Measurements from ENCODE around the gene FNDC11. TPM values are rescaled to one million over a fixed set of nuclear protein-coding genes. Genes with fewer than 3 reads are reported as not detected.

FNDC11 gene
- total RNA-seq, 1 donor, result 0.84 TPM

GRCh38 chr20:63533388-63533787 lies 20.6 kb upstream of the FNDC11 start:
- H3K27me3 ChIP-seq (ENCODE audit: insufficient read depth, low read length), result no peaks in the 10 kb centered on the region
- peaks cover 22% of the 10 kb centered on the region for H3K4me1 ChIP-seq (ENCODE audit: insufficient read depth, low read length)
- no peak overlapping the region for H3K4me3 ChIP-seq (ENCODE audit: low read length)

GRCh38 chr20:63533871-63534393 lies 20.0 kb upstream of the FNDC11 start:
- no peak overlapping the region for H3K4me3 ChIP-seq (ENCODE audit: low read length)
- H3K4me1 ChIP-seq (ENCODE audit: insufficient read depth, low read length), result peaks cover 23% of the 10 kb centered on the region
- no peaks in the 10 kb centered on the region for H3K9me3 ChIP-seq (ENCODE audit: low read depth, low read length)
- H3K27me3 ChIP-seq (ENCODE audit: insufficient read depth, low read length), result no peaks in the 10 kb centered on the region

More at GRCh38 chr20:63533388-63533787, 20.6 kb upstream of the FNDC11 start:
- no peaks in the 10 kb centered on the region for H3K9me3 ChIP-seq (ENCODE audit: low read depth, low read length)

- Histone ChIP-seq H3K4me1 (ENCODE audit: insufficient read depth, low read length) (peaks cover 23% of the 10 kb centered on the region), H3K9me3 (ENCODE audit: low read depth, low read length) (no peaks in the 10 kb centered on the region), H3K4me3 (ENCODE audit: low read length) (no peak overlapping the region), H3K27me3 (ENCODE audit: insufficient read depth, low read length) (no peaks in the 10 kb centered on the region)
These were observed 19.5 kb upstream of the FNDC11 start for GRCh38 chr20:63534427-63534830.

- Histone ChIP-seq H3K4me3 (ENCODE audit: low read length) (no peak overlapping the region), H3K9me3 (ENCODE audit: low read depth, low read length) (no peaks in the 10 kb centered on the region), H3K27me3 (ENCODE audit: insufficient read depth, low read length) (no peaks in the 10 kb centered on the region), H3K4me1 (ENCODE audit: insufficient read depth, low read length) (peaks cover 23% of the 10 kb centered on the region)
These were observed 18.9 kb upstream of the FNDC11 start for GRCh38 chr20:63534831-63535651.

GRCh38 chr20:63536241-63536977 lies 17.6 kb upstream of the FNDC11 start:
- Histone ChIP-seq H3K27me3 (ENCODE audit: insufficient read depth, low read length) (no peaks in the 10 kb centered on the region), H3K9me3 (ENCODE audit: low read depth, low read length) (no peaks in the 10 kb centered on the region), H3K4me3 (ENCODE audit: low read length) (no peak overlapping the region), H3K4me1 (ENCODE audit: insufficient read depth, low read length) (peaks cover 23% of the 10 kb centered on the region)

- Histone ChIP-seq H3K4me1 (ENCODE audit: insufficient read depth, low read length) (peaks cover 23% of the 10 kb centered on the region), H3K9me3 (ENCODE audit: low read depth, low read length) (no peaks in the 10 kb centered on the region), H3K27me3 (ENCODE audit: insufficient read depth, low read length) (no peaks in the 10 kb centered on the region), H3K4me3 (ENCODE audit: low read length) (peak within 1 kb of the TSS; percentile 34)
These were observed 16.9 kb upstream of the FNDC11 start, which contains the start of gene PTK6 for GRCh38 chr20:63536997-63537524. TSS of gene PTK6 (minus strand) at chr20:63537376. CDS start at chr20:63537314, 62 bp downstream.

- no peaks in the 10 kb centered on the region for H3K27me3 ChIP-seq (ENCODE audit: insufficient read depth, low read length)
- H3K9me3 ChIP-seq (ENCODE audit: low read depth, low read length), result no peaks in the 10 kb centered on the region
- H3K4me1 ChIP-seq (ENCODE audit: insufficient read depth, low read length), result peaks cover 23% of the 10 kb centered on the region
- H3K4me3 ChIP-seq (ENCODE audit: low read length), result peak overlapping the region; percentile 34
These were observed 16.3 kb upstream of the FNDC11 start for GRCh38 chr20:63537525-63538203.

GRCh38 chr20:63538204-63539091 lies 15.5 kb upstream of the FNDC11 start:
- H3K27me3 ChIP-seq (ENCODE audit: insufficient read depth, low read length), result no peaks in the 10 kb centered on the region
- no peaks in the 10 kb centered on the region for H3K9me3 ChIP-seq (ENCODE audit: low read depth, low read length)
- peaks cover 23% of the 10 kb centered on the region for H3K4me1 ChIP-seq (ENCODE audit: insufficient read depth, low read length)
- no peak overlapping the region for H3K4me3 ChIP-seq (ENCODE audit: low read length)

- Histone ChIP-seq H3K4me3 (ENCODE audit: low read length) (no peak overlapping the region), H3K9me3 (ENCODE audit: low read depth, low read length) (no peaks in the 10 kb centered on the region), H3K27me3 (ENCODE audit: insufficient read depth, low read length) (no peaks in the 10 kb centered on the region), H3K4me1 (ENCODE audit: insufficient read depth, low read length) (peaks cover 23% of the 10 kb centered on the region)
These were observed 14.9 kb upstream of the FNDC11 start for GRCh38 chr20:63539092-63539430.

- H3K9me3 ChIP-seq (ENCODE audit: low read depth, low read length), result no peaks in the 10 kb centered on the region
- no peak overlapping the region for H3K4me3 ChIP-seq (ENCODE audit: low read length)
- H3K4me1 ChIP-seq (ENCODE audit: insufficient read depth, low read length), result peaks cover 23% of the 10 kb centered on the region
- H3K27me3 ChIP-seq (ENCODE audit: insufficient read depth, low read length), result no peaks in the 10 kb centered on the region
These were observed 14.3 kb upstream of the FNDC11 start for GRCh38 chr20:63539441-63540370.

GRCh38 chr20:63540417-63541186 lies 13.4 kb upstream of the FNDC11 start:
- no peak overlapping the region for H3K4me3 ChIP-seq (ENCODE audit: low read length)
- H3K4me1 ChIP-seq (ENCODE audit: insufficient read depth, low read length), result peaks cover 23% of the 10 kb centered on the region
- H3K9me3 ChIP-seq (ENCODE audit: low read depth, low read length), result no peaks in the 10 kb centered on the region
- H3K27me3 ChIP-seq (ENCODE audit: insufficient read depth, low read length), result no peaks in the 10 kb centered on the region

- H3K4me3 ChIP-seq (ENCODE audit: low read length), result no peak overlapping the region
- H3K9me3 ChIP-seq (ENCODE audit: low read depth, low read length), result no peaks in the 10 kb centered on the region
- H3K4me1 ChIP-seq (ENCODE audit: insufficient read depth, low read length), result peaks cover 21% of the 10 kb centered on the region
- H3K27me3 ChIP-seq (ENCODE audit: insufficient read depth, low read length), result no peaks in the 10 kb centered on the region
These were observed 12.6 kb upstream of the FNDC11 start for GRCh38 chr20:63541371-63541770.

Measured in mononuclear cell (primary cell).